Heart left ventricle (tissue), 16 donors: Measurements from ENCODE around the gene SCARB1. TPM values are rescaled to one million over a fixed set of nuclear protein-coding genes. Genes with fewer than 3 reads are reported as not detected.
A peak's percentile ranks its signal among the peaks of the same experiment; 100 is the strongest.
"Not testable (repeated sequence)": the region's sequence is repeated elsewhere in the genome, so short reads cannot be mapped to it uniquely, and the experiment has no call there.

ENCODE experiments used
- ATAC-seq, 4 donors: fragments of 200-7000 bp; cut with Tn5 transposase; one replicate each; pipeline ENCODE4 v1.9.1; 2020 to 2022; ENCODE audit warnings: moderate library complexity in 4 of 4, mild to moderate bottlenecking in 3 of 4, moderate number of reproducible peaks in 1 of 4
- DNase-seq, 5 donors: peaks; one replicate each; pipeline ENCODE4 v3.0.0-alpha.2; 2020
- H3K27ac ChIP-seq, 12 donors: fragments of 200-600 bp; sonication (generic) in 4 of 12; one replicate each; pipeline versions ENCODE4 v1.5.0 to v1.8.0; 2016 to 2022; ENCODE audit warnings: mild to moderate bottlenecking in 2 of 12
- H3K27me3 ChIP-seq, 9 donors: fragments of 200-600 bp; sonication (generic) in 2 of 9; one replicate each; pipeline versions ENCODE4 v1.5.1 to v1.8.0; 2016 to 2022; ENCODE audit warnings: mild to moderate bottlenecking in 3 of 9
- H3K36me3 ChIP-seq, 9 donors: fragments of 200-600 bp; sonication (generic) in 2 of 9; one replicate each; pipeline versions ENCODE4 v1.5.0 to v1.8.0; 2018 to 2022; ENCODE audit warnings: mild to moderate bottlenecking in 2 of 9
- H3K4me1 ChIP-seq, 12 donors: fragments of 200-600 bp; sonication (generic) in 4 of 12; one replicate each; pipeline versions ENCODE4 v1.5.0 to v1.8.0; 2016 to 2022; ENCODE audit warnings: mild to moderate bottlenecking in 3 of 12
- H3K4me3 ChIP-seq, 12 donors: fragments of 200-600 bp; sonication (generic) in 4 of 12; one replicate each; pipeline versions ENCODE4 v1.5.0 to v1.8.0; 2017 to 2022; ENCODE audit warnings: mild to moderate bottlenecking in 9 of 12, moderate library complexity in 4 of 12
- H3K9me3 ChIP-seq, 12 donors: fragments of 200-600 bp; sonication (generic) in 4 of 12; one replicate each; pipeline versions ENCODE4 v1.5.0 to v1.8.0; 2016 to 2022; ENCODE audit warnings: mild to moderate bottlenecking in 1 of 12
- POLR2A ChIP-seq, 2 donors: fragments of 450-650 bp; IDR thresholded peaks; one replicate each; pipeline ENCODE4 v1.6.1; 2017; ENCODE audit warnings: antibody characterized with exemption in 2 of 2, mild to moderate bottlenecking in 2 of 2, moderate library complexity in 2 of 2
- WGBS, 4 donors: extraction: QIAGEN DNeasy Blood & Tissue Kit in 2 of 4; methylation state at CpG; one replicate each; pipeline versions ENCODE4 v1.1.5 to v1.1.7; 2013 to 2018; 5-methylcytosine and 5-hydroxymethylcytosine counted together
- intact Hi-C, 10 donors: fragments of 100-400 bp; cut with DNase I; formaldehyde crosslinking; loops; one replicate each; pipeline versions ENCODE4 v1.11.1 to v1.14.2; 2022
- polyA plus RNA-seq, 2 donors: library from polyadenylated mRNA; stranded (reverse); fragments of 200-250 nt; gene quantifications; one replicate each; pipeline ENCODE4 v1.2.3, GENCODE V29; 2013
- total RNA-seq, 9 donors: library from RNA; depleted of rRNA in 2 of 9; stranded (reverse); fragments of >200 nt in 2 of 9; fragmentation: NEBNext Ultra II Directional in 3 of 9; extraction: Animal tissue kit (Norgen Biotek cat#: 25700) in 3 of 9; gene quantifications; one replicate each; pipeline versions ENCODE4 v1.1.0 to v1.2.4, GENCODE V29; 2016 to 2023
- TF ChIP-seq, protein P1 (sequence below), 12 donors: fragments of 200-600 bp; sonication (generic) in 4 of 12; IDR thresholded peaks; one replicate each; pipeline versions ENCODE4 v1.5.0 to v1.8.0; 2018 to 2022; ENCODE audit warnings: antibody characterized with exemption in 12 of 12, mild to moderate bottlenecking in 5 of 12
- donor health status: ischemic (EF 13 %, LVEDD 7.1; RV severe dilation, severe dysfunction).
- donor health status: healthy with polysubstance abuse.
- donor health status: DM: no; HTN: yes; CAD: no.
- donor health status: DM: no; HTN: no; CAD: no.
- donor health status: ischemic (EF 25% LVEDD 6.9; RV normal size, moderate dysfunction).
- donor health status: ischemic (EF 25% LVEDD 5.7; RV mildly dilated, moderate dysfunction).
- donor health status: healthy.
- donor health status: DM: yes; HTN: yes; CAD: no.
- donor health status: ischemic (EF 35%, LVEDD 5.7; RV mildly dilated, moderate dysfunction).
- donor health status: nonischemic (EF 11% LVEDD 7.7; RV severe dilation, severe dysfunction).
- donor health status: DM: yes; HTN: yes; CAD: no.
- donor health status: PGD.
- donor health status: ischemic (EF 29% LVEDD 5.4; RV normal size, mild dysfunction).
- donor health status: nonischemic (EF 23%, LVEDD 6.1; RV moderate dilation, normal function).

Gene SCARB1
- total and polyA plus RNA-seq, 11 donors = 6.9 to 21.7 (median 14.0) TPM

DNA sequence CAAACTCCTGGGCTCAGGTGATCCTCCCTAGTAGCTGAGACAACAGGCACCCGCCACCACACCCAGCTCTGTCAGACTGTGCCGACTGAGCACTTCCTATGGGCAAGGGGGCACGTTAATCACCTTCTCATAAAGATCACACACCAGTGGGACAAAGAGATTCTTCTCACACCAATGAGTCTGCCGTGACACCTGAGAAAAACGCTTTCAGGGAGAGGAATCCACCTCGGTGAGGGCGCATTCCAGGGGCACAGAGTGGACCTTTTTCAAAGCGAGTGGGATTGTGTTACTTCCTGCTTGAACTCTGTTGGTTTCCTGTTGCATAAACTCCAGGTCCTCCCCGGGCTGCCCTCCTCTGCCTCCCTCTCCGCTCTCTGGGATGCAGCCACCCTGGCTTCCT is 17.5 kb upstream of the SCARB1 start:
- TF ChIP-seq POLR2A (IDR thresholded peaks at IDR 0.05) = no peak
- TF ChIP-seq, protein P1, sequence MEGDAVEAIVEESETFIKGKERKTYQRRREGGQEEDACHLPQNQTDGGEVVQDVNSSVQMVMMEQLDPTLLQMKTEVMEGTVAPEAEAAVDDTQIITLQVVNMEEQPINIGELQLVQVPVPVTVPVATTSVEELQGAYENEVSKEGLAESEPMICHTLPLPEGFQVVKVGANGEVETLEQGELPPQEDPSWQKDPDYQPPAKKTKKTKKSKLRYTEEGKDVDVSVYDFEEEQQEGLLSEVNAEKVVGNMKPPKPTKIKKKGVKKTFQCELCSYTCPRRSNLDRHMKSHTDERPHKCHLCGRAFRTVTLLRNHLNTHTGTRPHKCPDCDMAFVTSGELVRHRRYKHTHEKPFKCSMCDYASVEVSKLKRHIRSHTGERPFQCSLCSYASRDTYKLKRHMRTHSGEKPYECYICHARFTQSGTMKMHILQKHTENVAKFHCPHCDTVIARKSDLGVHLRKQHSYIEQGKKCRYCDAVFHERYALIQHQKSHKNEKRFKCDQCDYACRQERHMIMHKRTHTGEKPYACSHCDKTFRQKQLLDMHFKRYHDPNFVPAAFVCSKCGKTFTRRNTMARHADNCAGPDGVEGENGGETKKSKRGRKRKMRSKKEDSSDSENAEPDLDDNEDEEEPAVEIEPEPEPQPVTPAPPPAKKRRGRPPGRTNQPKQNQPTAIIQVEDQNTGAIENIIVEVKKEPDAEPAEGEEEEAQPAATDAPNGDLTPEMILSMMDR (IDR thresholded peaks at IDR 0.05) = no peak
- ATAC-seq = peak in 1 of 4 donors; percentile 42
- H3K27me3 ChIP-seq = no peaks in the 10 kb centered on the region
- intact Hi-C loops = no loop called here
- no peaks in the 10 kb centered on the region for H3K36me3 ChIP-seq
- H3K4me3 ChIP-seq = peak overlapping the region in 1 of 12 donors; percentile 17
- no peak for DNase-seq
- no peak overlapping the region for H3K27ac ChIP-seq
- peaks cover 0 to 8% (median 0%) of the 10 kb centered on the region in 12 donors for H3K4me1 ChIP-seq
- H3K9me3 ChIP-seq = no peaks in the 10 kb centered on the region
- WGBS, 4 donors = 54 to 72% (median 64%) methylated on average over 8 to 10 of the region's 10 CpGs

GRCh38 chr12:124880335-124880734 is 16.7 kb upstream of the SCARB1 start:
- DNase-seq, H3K36me3 ChIP-seq, H3K27me3 ChIP-seq, H3K4me1 ChIP-seq, H3K9me3 ChIP-seq, intact Hi-C loops, ATAC-seq, H3K4me3 ChIP-seq, H3K27ac ChIP-seq: not testable (repeated sequence)
- WGBS, 4 donors = 92 to 95% (median 94%) methylated on average over 9 to 11 of the region's 11 CpGs

DNA sequence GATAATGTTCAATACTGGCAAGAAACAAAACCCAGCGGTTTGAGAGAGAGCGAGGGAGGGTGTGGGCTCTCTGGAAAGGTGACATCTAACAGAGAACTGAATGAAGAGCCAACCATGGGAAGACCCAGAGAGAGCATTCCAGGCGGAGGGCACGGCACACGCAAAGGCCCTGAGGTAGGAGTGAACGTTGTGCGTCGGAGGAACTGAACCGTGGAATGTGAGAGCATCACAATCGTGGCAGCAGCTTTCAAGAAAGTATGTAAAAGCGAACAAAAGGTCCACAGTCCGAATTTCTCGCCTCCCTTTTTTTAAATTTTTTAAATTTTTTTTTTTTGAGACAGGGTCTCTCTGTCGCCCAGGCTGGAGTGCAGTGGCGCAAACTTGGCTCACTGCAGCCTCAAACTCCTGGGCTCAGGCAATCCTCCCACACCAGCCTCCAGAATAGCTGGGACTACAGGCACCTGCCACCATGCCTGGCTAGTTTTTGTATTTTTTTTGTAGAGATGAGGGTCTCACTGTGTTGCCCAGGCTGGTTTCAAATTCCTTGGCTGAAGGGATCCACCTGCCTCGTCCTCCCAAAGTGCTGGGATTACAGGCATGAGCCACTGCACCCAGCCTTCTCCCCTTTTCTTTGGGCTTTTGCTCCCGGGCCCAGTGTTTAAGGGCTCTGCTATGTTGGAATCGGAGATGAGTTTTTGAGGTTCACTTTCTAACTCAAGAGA is 15.3 kb upstream of the SCARB1 start:
- DNase-seq (no peak), ATAC-seq (no peak)
- WGBS, 4 donors = 89 to 96% (median 94%) methylated on average over 18 of the region's 18 CpGs
- H3K4me3 ChIP-seq = no peak overlapping the region
- no peaks in the 10 kb centered on the region for H3K36me3 ChIP-seq
- H3K4me1 ChIP-seq = peaks cover 0 to 11% (median 0%) of the 10 kb centered on the region in 12 donors
- no peaks in the 10 kb centered on the region for H3K9me3 ChIP-seq
- H3K27ac ChIP-seq = no peak overlapping the region
- TF ChIP-seq, protein P1 (IDR thresholded peaks at IDR 0.05) = no peak
- no peak for TF ChIP-seq POLR2A (IDR thresholded peaks at IDR 0.05)
- no peaks in the 10 kb centered on the region for H3K27me3 ChIP-seq
- intact Hi-C loops = no loop called here

DNA sequence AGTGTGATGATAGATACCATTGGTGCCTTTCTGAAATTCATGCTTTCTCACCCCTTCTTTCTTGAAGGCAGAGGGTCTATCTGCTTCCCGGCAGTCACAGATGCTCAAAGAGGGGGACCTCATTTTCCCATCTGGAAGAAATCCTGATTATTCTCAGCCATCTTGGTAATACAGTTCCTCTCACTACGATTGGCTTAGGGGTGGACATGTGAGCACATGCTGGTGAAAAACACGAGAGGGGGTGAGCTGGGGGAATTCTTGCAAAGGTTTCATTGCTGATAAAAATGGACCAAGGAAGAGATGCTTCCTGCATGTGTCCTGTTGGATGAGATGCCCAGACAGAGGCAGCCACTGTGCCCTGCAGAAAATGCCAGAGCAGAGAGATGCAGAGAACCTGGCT is 13.8 kb upstream of the SCARB1 start:
- DNase-seq (no peak), ATAC-seq (no peak)
- H3K4me1 ChIP-seq = peaks cover 0 to 14% (median 0%) of the 10 kb centered on the region in 12 donors
- H3K27me3 ChIP-seq = no peaks in the 10 kb centered on the region
- H3K9me3 ChIP-seq = no peaks in the 10 kb centered on the region
- TF ChIP-seq, protein P1 (IDR thresholded peaks at IDR 0.05) = no peak
- TF ChIP-seq POLR2A (IDR thresholded peaks at IDR 0.05) = no peak
- intact Hi-C loops = no loop called here
- 60 to 73% (median 68%) methylated on average over 3 of the region's 3 CpGs for WGBS, 4 donors
- no peak overlapping the region for H3K27ac ChIP-seq
- no peak overlapping the region for H3K4me3 ChIP-seq
- no peaks in the 10 kb centered on the region for H3K36me3 ChIP-seq

DNA sequence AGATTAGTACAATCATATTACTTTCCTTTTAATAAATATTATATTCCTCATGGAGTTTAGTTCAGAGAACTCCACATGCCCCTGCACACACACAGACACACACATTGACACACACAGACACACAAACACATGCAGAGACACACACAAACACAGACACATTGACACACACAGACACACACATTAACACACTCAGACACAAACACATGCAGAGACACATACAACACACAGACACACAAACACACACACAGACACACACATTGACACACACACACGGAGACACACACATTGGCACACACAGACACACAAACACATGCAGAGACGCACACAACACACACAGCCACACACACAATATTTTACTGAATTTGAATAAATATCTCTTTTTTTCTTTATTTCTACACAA is 12.5 kb upstream of the SCARB1 start:
- intact Hi-C loops = no loop called here
- Histone ChIP-seq H3K27ac (no peak overlapping the region), H3K36me3 (no peaks in the 10 kb centered on the region), H3K4me3 (no peak overlapping the region), H3K9me3 (no peaks in the 10 kb centered on the region), H3K27me3 (no peaks in the 10 kb centered on the region), H3K4me1 (peaks cover 0 to 9% (median 0%) of the 10 kb centered on the region in 12 donors)
- no peak for DNase-seq
- ATAC-seq = no peak
- WGBS, 4 donors = 69 to 99% (median 90%) methylated on average over 2 of the region's 2 CpGs
- TF ChIP-seq POLR2A (IDR thresholded peaks at IDR 0.05) = no peak
